Right lobe of liver (tissue), 4 donors: Measurements from ENCODE around the gene LRRC3.
"Not testable (repeated sequence)": the region's sequence is repeated elsewhere in the genome, so short reads cannot be mapped to it uniquely, and the experiment has no call there.

ENCODE experiments used
- CTCF ChIP-seq, 4 donors: fragments of 200-600 bp in 3 of 4; fragments of 450-650 bp in 1 of 4; IDR thresholded peaks; one replicate each; pipeline versions ENCODE4 v1.5.1 to v1.8.0; 2016 to 2022; ENCODE audit warnings: antibody characterized with exemption in 4 of 4, mild to moderate bottlenecking in 2 of 4
- POLR2A ChIP-seq: fragments of 450-650 bp; IDR thresholded peaks from one replicate; pipeline ENCODE4 v1.6.1; 2017; ENCODE audit warnings: antibody characterized with exemption, mild to moderate bottlenecking
- donor health status: DM: no; HTN: no; CAD: no.
- donor health status: DM: no; HTN: no; CAD: no.
- donor health status: DM: no; HTN: yes; CAD: no.

- not testable (repeated sequence) for TF ChIP-seq CTCF (IDR thresholded peaks at IDR 0.05); POLR2A
Observed at GRCh38 chr21:44417621-44418107, 37.6 kb upstream of the LRRC3 start.
